ENCODE results near the gene MGME1. TPM values are rescaled to one million over a fixed set of nuclear protein-coding genes. Genes with fewer than 3 reads are reported as not detected.
"Not testable (repeated sequence)": the region's sequence is repeated elsewhere in the genome, so short reads cannot be mapped to it uniquely, and the experiment has no call there.

MGME1 gene
- total RNA-seq, 1 experiment from 2014 or later = 10.5 TPM

GRCh38 chr20:18020931-18021330 lies 52.1 kb downstream of the MGME1 start:
- intact Hi-C loops (cut with micrococcal nuclease; ENCODE audit: unreplicated experiment) = no loop called here
- CTCF ChIA-PET = no interaction called here
- Mint-ChIP-seq H3K36me3 (ENCODE audit: insufficient read depth, unreplicated experiment) (peaks cover 4% of the 10 kb centered on the region), H3K27ac (ENCODE audit: unreplicated experiment) (no peak overlapping the region), H3K9me3 (ENCODE audit: low read depth, unreplicated experiment) (no peaks in the 10 kb centered on the region), H3K4me1 (ENCODE audit: low read depth, unreplicated experiment) (no peaks in the 10 kb centered on the region), H3K4me3 (ENCODE audit: low read depth, unreplicated experiment) (no peak overlapping the region), H3K27me3 (ENCODE audit: unreplicated experiment) (no peaks in the 10 kb centered on the region)
- no peak for DNase-seq
- BruUV-seq (replicated peaks) = no TSS peak
- TF ChIP-seq, protein P1, sequence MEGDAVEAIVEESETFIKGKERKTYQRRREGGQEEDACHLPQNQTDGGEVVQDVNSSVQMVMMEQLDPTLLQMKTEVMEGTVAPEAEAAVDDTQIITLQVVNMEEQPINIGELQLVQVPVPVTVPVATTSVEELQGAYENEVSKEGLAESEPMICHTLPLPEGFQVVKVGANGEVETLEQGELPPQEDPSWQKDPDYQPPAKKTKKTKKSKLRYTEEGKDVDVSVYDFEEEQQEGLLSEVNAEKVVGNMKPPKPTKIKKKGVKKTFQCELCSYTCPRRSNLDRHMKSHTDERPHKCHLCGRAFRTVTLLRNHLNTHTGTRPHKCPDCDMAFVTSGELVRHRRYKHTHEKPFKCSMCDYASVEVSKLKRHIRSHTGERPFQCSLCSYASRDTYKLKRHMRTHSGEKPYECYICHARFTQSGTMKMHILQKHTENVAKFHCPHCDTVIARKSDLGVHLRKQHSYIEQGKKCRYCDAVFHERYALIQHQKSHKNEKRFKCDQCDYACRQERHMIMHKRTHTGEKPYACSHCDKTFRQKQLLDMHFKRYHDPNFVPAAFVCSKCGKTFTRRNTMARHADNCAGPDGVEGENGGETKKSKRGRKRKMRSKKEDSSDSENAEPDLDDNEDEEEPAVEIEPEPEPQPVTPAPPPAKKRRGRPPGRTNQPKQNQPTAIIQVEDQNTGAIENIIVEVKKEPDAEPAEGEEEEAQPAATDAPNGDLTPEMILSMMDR (IDR thresholded peaks at IDR 0.05; ENCODE audit: unreplicated experiment) = no peak

- CTCF ChIA-PET = no interaction called here
- H3K4me1 Mint-ChIP-seq (ENCODE audit: low read depth, unreplicated experiment) = no peaks in the 10 kb centered on the region
- BruUV-seq (replicated peaks) = no TSS peak
- no peak overlapping the region for H3K27ac Mint-ChIP-seq (ENCODE audit: unreplicated experiment)
- no peaks in the 10 kb centered on the region for H3K27me3 Mint-ChIP-seq (ENCODE audit: unreplicated experiment)
- TF ChIP-seq, protein P1 (IDR thresholded peaks at IDR 0.05; ENCODE audit: unreplicated experiment) = no peak
- H3K36me3 Mint-ChIP-seq (ENCODE audit: insufficient read depth, unreplicated experiment) = peaks cover 5% of the 10 kb centered on the region
- no peak overlapping the region for H3K4me3 Mint-ChIP-seq (ENCODE audit: low read depth, unreplicated experiment)
- H3K9me3 Mint-ChIP-seq (ENCODE audit: low read depth, unreplicated experiment) = no peaks in the 10 kb centered on the region
- intact Hi-C loops (cut with micrococcal nuclease; ENCODE audit: unreplicated experiment) = no loop called here
- DNase-seq = no peak
These were observed 55.8 kb downstream of the MGME1 start for GRCh38 chr20:18024606-18025127.

DNA sequence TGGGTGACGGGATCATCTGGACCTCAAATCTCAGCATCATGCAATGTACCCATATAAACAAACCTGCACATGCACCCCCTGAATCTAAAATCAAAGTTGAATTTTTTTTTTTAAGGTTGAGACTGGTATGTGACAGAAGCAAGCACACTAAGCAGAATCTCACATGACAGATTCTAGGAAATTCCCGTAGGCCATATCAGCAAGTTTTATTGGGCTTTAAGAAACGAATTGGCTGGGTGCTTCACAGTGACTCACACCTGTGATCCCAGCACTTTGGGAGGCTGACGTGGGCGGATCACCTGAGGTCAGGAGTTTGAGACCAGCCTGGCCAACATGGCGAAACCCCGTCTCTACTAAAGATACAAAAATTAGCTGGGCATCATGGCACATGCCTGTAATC lies 58.2 kb downstream of the MGME1 start:
- H3K4me1 Mint-ChIP-seq (ENCODE audit: low read depth, unreplicated experiment); H3K36me3 Mint-ChIP-seq (ENCODE audit: insufficient read depth, unreplicated experiment); H3K9me3 Mint-ChIP-seq (ENCODE audit: low read depth, unreplicated experiment); H3K4me3 Mint-ChIP-seq (ENCODE audit: low read depth, unreplicated experiment); intact Hi-C loops (cut with micrococcal nuclease; ENCODE audit: unreplicated experiment); CTCF ChIA-PET; H3K27me3 Mint-ChIP-seq (ENCODE audit: unreplicated experiment); H3K27ac Mint-ChIP-seq (ENCODE audit: unreplicated experiment); DNase-seq; BruUV-seq (replicated peaks): not testable (repeated sequence)

DNA sequence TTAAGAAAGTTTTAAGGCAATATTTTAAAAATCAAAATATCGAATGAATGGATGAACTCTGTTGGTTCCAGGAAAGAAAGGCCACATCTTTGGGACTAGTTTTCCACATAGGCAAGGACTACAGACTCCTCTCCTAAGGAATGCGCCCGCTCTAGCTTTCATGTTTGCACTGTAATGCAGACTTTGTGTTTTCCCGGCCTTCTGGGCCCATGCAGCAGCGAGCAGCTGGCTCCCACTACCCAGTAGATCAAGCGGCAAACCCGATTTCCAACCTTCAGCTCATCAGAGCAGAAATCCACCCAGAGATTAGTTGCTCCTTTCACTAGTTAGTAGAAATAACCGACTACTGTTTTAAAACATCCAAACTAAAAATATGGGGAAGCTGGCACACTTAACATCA lies 61.2 kb downstream of the MGME1 start:
- no peaks in the 10 kb centered on the region for H3K4me1 Mint-ChIP-seq (ENCODE audit: low read depth, unreplicated experiment)
- peaks cover 10% of the 10 kb centered on the region for H3K36me3 Mint-ChIP-seq (ENCODE audit: insufficient read depth, unreplicated experiment)
- CTCF ChIA-PET = no interaction called here
- no peak for DNase-seq
- no TSS peak for BruUV-seq (replicated peaks)
- TF ChIP-seq, protein P1 (IDR thresholded peaks at IDR 0.05; ENCODE audit: unreplicated experiment) = no peak
- H3K27ac Mint-ChIP-seq (ENCODE audit: unreplicated experiment) = no peak overlapping the region
- intact Hi-C loops (cut with micrococcal nuclease; ENCODE audit: unreplicated experiment) = no loop called here
- H3K9me3 Mint-ChIP-seq (ENCODE audit: low read depth, unreplicated experiment) = no peaks in the 10 kb centered on the region
- no peak overlapping the region for H3K4me3 Mint-ChIP-seq (ENCODE audit: low read depth, unreplicated experiment)
- no peaks in the 10 kb centered on the region for H3K27me3 Mint-ChIP-seq (ENCODE audit: unreplicated experiment)

DNA sequence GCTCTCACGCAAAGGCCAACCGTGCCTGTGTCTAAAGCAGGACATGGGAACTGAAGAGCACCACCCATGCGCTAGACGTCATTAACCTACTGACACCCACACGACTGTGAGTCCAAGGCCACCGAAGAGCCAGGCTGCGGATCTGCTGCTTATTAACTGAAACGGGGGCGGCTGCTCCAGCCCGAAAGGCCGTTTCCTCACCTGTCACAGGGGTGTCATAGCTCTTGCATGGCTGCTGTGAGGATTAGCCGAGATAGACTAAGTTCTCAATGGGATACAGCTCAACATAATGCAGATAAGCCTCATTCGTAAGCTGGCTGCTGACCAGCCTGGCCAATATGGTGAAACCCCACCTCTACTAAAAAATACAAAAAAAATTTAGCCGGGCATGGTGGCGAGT lies 62.2 kb downstream of the MGME1 start:
- DNase-seq = no peak
- Mint-ChIP-seq H3K4me3 (ENCODE audit: low read depth, unreplicated experiment) (no peak overlapping the region), H3K27me3 (ENCODE audit: unreplicated experiment) (no peaks in the 10 kb centered on the region), H3K9me3 (ENCODE audit: low read depth, unreplicated experiment) (no peaks in the 10 kb centered on the region), H3K27ac (ENCODE audit: unreplicated experiment) (no peak overlapping the region), H3K4me1 (ENCODE audit: low read depth, unreplicated experiment) (no peaks in the 10 kb centered on the region), H3K36me3 (ENCODE audit: insufficient read depth, unreplicated experiment) (peaks cover 10% of the 10 kb centered on the region)
- intact Hi-C loops (cut with micrococcal nuclease; ENCODE audit: unreplicated experiment) = no loop called here
- no TSS peak for BruUV-seq (replicated peaks)
- TF ChIP-seq, protein P1 (IDR thresholded peaks at IDR 0.05; ENCODE audit: unreplicated experiment) = no peak
- CTCF ChIA-PET = no interaction called here
